Osteoblast (primary cell): ENCODE data around the gene EVA1C. TPM values are rescaled to one million over a fixed set of nuclear protein-coding genes. Genes with fewer than 3 reads are reported as not detected.

Experiments used
- DNase-seq: peaks from one replicate; pipeline ENCODE4 v3.0.0; 2011; ENCODE audit warnings: low spot score, mixed read lengths; ENCODE audit not compliant: insufficient read length; ENCODE audit errors: missing footprints
- H2AFZ ChIP-seq: 2 replicates; pipeline ENCODE4 v1.6.0; 2011; ENCODE audit warnings: mild to moderate bottlenecking, low read length
- H3K27ac ChIP-seq: 2 replicates; pipeline ENCODE4 v1.5.1; 2011; ENCODE audit warnings: mild to moderate bottlenecking, low read depth, low read length, moderate library complexity
- H3K27me3 ChIP-seq: 2 replicates; pipeline ENCODE4 v1.6.0; 2012; ENCODE audit warnings: mild to moderate bottlenecking, control low read depth, inconsistent platforms, low read length, moderate library complexity; ENCODE audit not compliant: insufficient read depth
- H3K36me3 ChIP-seq: 2 replicates; pipeline ENCODE4 v1.5.1; 2011; ENCODE audit warnings: mild to moderate bottlenecking, low read length, control low read depth, moderate library complexity; ENCODE audit not compliant: insufficient read depth
- H3K4me1 ChIP-seq: 2 replicates; pipeline ENCODE4 v1.5.1; 2011; ENCODE audit warnings: mild to moderate bottlenecking, low read length, control low read depth, moderate library complexity; ENCODE audit not compliant: insufficient read depth
- H3K4me2 ChIP-seq: 2 replicates; pipeline ENCODE4 v1.6.0; 2011; ENCODE audit warnings: mild to moderate bottlenecking, low read length; ENCODE audit not compliant: insufficient read depth
- H3K4me3 ChIP-seq: fragments of 200-600 bp; sonication (generic); 3 replicates; pipeline ENCODE4 v1.5.1; 2012; ENCODE audit warnings: mild to moderate bottlenecking, low read length, inconsistent platforms; ENCODE audit not compliant: insufficient read depth
- H3K79me2 ChIP-seq: 2 replicates; pipeline ENCODE4 v1.6.0; 2012; ENCODE audit warnings: mild to moderate bottlenecking, low read length, control low read depth, inconsistent platforms; ENCODE audit not compliant: insufficient read depth
- H3K9me3 ChIP-seq: 2 replicates; pipeline ENCODE4 v1.5.1; 2011; ENCODE audit warnings: low read depth, low read length, control low read depth
- H4K20me1 ChIP-seq: 2 replicates; pipeline ENCODE4 v1.6.0; 2012; ENCODE audit warnings: mild to moderate bottlenecking, low read length, control low read depth; ENCODE audit not compliant: insufficient read depth
- CTCF ChIP-seq: IDR thresholded peaks from 2 replicates; pipeline ENCODE4 v1.5.1; 2011; ENCODE audit warnings: mild to moderate bottlenecking, low read depth, low read length, moderate library complexity; ENCODE audit errors: extremely low read depth
- total RNA-seq: library from RNA; depleted of rRNA; stranded (reverse); fragments of >200 nt; gene quantifications from 2 replicates; pipeline ENCODE4 v1.2.3, GENCODE V29; 2012

EVA1C gene
- total RNA-seq, 1 donor: 8.0 TPM

- Histone ChIP-seq H3K27ac (no peak overlapping the region), H3K79me2 (peaks cover 81% of the 10 kb centered on the region), H3K4me1 (peaks cover 36% of the 10 kb centered on the region), H3K9me3 (no peaks in the 10 kb centered on the region), H3K27me3 (no peaks in the 10 kb centered on the region), H3K4me3 (no peak overlapping the region), H3K4me2 (no peak overlapping the region), H3K36me3 (peaks cover 46% of the 10 kb centered on the region), H4K20me1 (peaks cover 10% of the 10 kb centered on the region), H2AFZ (no peak overlapping the region)
- TF ChIP-seq CTCF: no peak
- no peak for DNase-seq
Measured at GRCh38 chr21:32383812-32384211, 28.7 kb upstream of the EVA1C start.

GRCh38 chr21:32386195-32386870, 26.2 kb upstream of the EVA1C start:
- Histone ChIP-seq H3K9me3 (no peaks in the 10 kb centered on the region), H4K20me1 (peaks cover 20% of the 10 kb centered on the region), H3K4me3 (no peak overlapping the region), H3K27ac (peak overlapping the region; percentile 47), H3K4me1 (peaks cover 49% of the 10 kb centered on the region), H3K27me3 (no peaks in the 10 kb centered on the region), H3K4me2 (no peak overlapping the region), H3K36me3 (peaks cover 27% of the 10 kb centered on the region), H3K79me2 (peaks cover 81% of the 10 kb centered on the region), H2AFZ (no peak overlapping the region)
- no peak for TF ChIP-seq CTCF
- no peak for DNase-seq

- peaks cover 89% of the 10 kb centered on the region for H3K79me2 ChIP-seq
- no peak for DNase-seq
- TF ChIP-seq CTCF: no peak
- H3K4me1 ChIP-seq: peaks cover 49% of the 10 kb centered on the region
- peak overlapping the region; percentile 47 for H3K27ac ChIP-seq
- H4K20me1 ChIP-seq: peaks cover 23% of the 10 kb centered on the region
- H2AFZ ChIP-seq: no peak overlapping the region
- H3K27me3 ChIP-seq: no peaks in the 10 kb centered on the region
- no peak overlapping the region for H3K4me3 ChIP-seq
- H3K36me3 ChIP-seq: peaks cover 27% of the 10 kb centered on the region
- no peaks in the 10 kb centered on the region for H3K9me3 ChIP-seq
- H3K4me2 ChIP-seq: no peak overlapping the region
Measured at GRCh38 chr21:32387151-32387550, 25.4 kb upstream of the EVA1C start.

GRCh38 chr21:32388306-32388705, 24.2 kb upstream of the EVA1C start:
- peaks cover 21% of the 10 kb centered on the region for H3K36me3 ChIP-seq
- no peaks in the 10 kb centered on the region for H3K9me3 ChIP-seq
- H3K27me3 ChIP-seq: no peaks in the 10 kb centered on the region
- peaks cover 42% of the 10 kb centered on the region for H3K4me1 ChIP-seq
- peaks cover 87% of the 10 kb centered on the region for H3K79me2 ChIP-seq
- peaks cover 26% of the 10 kb centered on the region for H4K20me1 ChIP-seq
- no peak overlapping the region for H2AFZ ChIP-seq
- peak overlapping the region; percentile 80 for H3K27ac ChIP-seq
- no peak overlapping the region for H3K4me3 ChIP-seq
- no peak for DNase-seq
- no peak overlapping the region for H3K4me2 ChIP-seq
- TF ChIP-seq CTCF: no peak
